Measurements from ENCODE around the gene SNAP29. TPM values are rescaled to one million over a fixed set of nuclear protein-coding genes. Genes with fewer than 3 reads are reported as not detected.
"Not testable (repeated sequence)": the region's sequence is repeated elsewhere in the genome, so short reads cannot be mapped to it uniquely, and the experiment has no call there.

The SNAP29 gene
- polyA plus RNA-seq, 1 experiment: 45.5 TPM

DNA sequence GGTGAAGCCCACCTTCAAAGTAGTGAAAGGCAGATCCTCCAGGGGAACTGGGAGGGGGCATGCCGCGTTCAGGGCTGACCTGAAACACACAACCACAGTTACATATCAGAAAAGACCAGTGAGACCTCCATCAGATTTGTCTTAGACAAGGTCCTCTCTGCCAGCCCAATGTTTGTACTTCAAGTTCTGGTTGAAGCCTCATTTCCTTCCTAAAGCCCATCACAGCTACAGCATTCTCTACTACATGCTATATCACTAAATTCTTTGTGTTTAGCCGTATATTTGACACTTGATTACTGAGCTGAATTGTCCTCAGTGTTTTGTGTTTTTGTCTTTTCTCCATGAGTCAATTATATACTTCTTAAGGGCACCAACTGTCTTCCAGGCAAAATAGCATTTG is 40.3 kb upstream of the SNAP29 start:
- TF ChIP-seq, protein P1, sequence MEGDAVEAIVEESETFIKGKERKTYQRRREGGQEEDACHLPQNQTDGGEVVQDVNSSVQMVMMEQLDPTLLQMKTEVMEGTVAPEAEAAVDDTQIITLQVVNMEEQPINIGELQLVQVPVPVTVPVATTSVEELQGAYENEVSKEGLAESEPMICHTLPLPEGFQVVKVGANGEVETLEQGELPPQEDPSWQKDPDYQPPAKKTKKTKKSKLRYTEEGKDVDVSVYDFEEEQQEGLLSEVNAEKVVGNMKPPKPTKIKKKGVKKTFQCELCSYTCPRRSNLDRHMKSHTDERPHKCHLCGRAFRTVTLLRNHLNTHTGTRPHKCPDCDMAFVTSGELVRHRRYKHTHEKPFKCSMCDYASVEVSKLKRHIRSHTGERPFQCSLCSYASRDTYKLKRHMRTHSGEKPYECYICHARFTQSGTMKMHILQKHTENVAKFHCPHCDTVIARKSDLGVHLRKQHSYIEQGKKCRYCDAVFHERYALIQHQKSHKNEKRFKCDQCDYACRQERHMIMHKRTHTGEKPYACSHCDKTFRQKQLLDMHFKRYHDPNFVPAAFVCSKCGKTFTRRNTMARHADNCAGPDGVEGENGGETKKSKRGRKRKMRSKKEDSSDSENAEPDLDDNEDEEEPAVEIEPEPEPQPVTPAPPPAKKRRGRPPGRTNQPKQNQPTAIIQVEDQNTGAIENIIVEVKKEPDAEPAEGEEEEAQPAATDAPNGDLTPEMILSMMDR (IDR thresholded peaks at IDR 0.05; ENCODE audit: low read depth, low read length): no peak
- Histone ChIP-seq H3K27me3 (ENCODE audit: control insufficient read depth, insufficient read depth, low read length) (no peaks in the 10 kb centered on the region), H3K4me3 (ENCODE audit: low read depth, low read length) (no peak overlapping the region), H3K27ac (ENCODE audit: low read depth, low read length) (no peak overlapping the region), H3K9me3 (ENCODE audit: control insufficient read depth, insufficient read depth, low read length) (no peaks in the 10 kb centered on the region)
- DNase-seq (ENCODE audit: low read depth, low spot score): no peak
- CTCF ChIA-PET: no interaction called here
- POLR2A ChIA-PET: no interaction called here

DNA sequence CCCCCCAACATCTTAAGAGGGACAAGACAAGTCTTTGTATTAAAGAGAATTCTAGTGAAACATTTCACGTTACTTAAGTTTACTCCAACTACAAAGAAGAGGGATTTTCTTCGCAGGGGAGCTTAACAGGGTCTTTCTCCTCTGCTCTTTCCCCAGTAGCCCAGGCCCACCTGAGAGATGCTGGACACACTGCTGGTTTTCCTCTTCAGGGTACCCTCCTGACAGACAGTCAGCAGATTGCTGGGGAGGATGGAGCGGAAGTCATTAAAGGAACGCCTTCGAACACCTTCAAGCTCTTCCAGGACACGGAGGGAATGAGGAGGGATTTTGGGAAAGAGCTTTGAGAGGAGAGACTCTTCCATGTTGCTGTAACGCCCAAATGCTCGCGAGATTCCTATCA is 39.3 kb upstream of the SNAP29 start:
- POLR2A ChIA-PET: interaction anchor here (0.6 kb wide), 1 partner anchor 49 kb away, joined by 4 read pairs; no protein-coding TSS in a partner anchor
- Histone ChIP-seq H3K27ac (ENCODE audit: low read depth, low read length) (no peak overlapping the region), H3K9me3 (ENCODE audit: control insufficient read depth, insufficient read depth, low read length) (no peaks in the 10 kb centered on the region), H3K27me3 (ENCODE audit: control insufficient read depth, insufficient read depth, low read length) (no peaks in the 10 kb centered on the region), H3K4me3 (ENCODE audit: low read depth, low read length) (no peak overlapping the region)
- DNase-seq (ENCODE audit: low read depth, low spot score): no peak
- CTCF ChIA-PET: no interaction called here
- TF ChIP-seq, protein P1 (IDR thresholded peaks at IDR 0.05; ENCODE audit: low read depth, low read length): no peak

DNA sequence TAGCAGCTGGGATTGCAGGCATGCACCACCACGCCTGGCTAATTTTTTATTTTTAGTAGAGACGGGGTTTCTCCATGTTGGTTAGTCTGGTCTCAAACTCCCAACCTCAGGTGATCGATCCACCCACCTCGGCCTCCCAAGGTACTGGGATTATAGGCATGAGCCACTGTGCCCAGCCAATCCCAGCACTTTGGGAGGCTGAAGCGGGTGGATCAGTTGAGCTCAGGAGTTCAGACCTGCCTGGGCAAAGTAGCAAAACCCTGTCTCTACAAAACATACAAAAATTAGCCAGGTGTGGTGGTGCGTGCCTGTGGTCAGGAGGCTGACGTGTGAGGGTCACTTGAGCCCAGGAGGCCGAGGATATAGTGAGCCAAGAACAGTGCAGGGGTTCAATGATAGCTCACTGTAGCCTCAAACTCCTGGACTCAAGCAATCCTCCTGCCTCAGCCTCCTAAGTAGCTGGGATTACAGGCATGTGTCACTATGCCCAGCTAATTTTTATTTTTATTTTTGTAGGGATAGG is 37.0 kb upstream of the SNAP29 start:
- H3K27me3 ChIP-seq (ENCODE audit: control insufficient read depth, insufficient read depth, low read length); H3K27ac ChIP-seq (ENCODE audit: low read depth, low read length); DNase-seq (ENCODE audit: low read depth, low spot score); H3K4me3 ChIP-seq (ENCODE audit: low read depth, low read length); H3K9me3 ChIP-seq (ENCODE audit: control insufficient read depth, insufficient read depth, low read length): not testable (repeated sequence)
- ChIA-PET CTCF (interaction anchor here (0.6 to 1.4 kb wide), 3 partner anchors 13 to 18 kb away, joined by 3 to 4 read pairs (median 4); no protein-coding TSS in a partner anchor), POLR2A (interaction anchor here (0.6 kb wide), 1 partner anchor 280 kb away, joined by 7 read pairs; no protein-coding TSS in a partner anchor)

DNA sequence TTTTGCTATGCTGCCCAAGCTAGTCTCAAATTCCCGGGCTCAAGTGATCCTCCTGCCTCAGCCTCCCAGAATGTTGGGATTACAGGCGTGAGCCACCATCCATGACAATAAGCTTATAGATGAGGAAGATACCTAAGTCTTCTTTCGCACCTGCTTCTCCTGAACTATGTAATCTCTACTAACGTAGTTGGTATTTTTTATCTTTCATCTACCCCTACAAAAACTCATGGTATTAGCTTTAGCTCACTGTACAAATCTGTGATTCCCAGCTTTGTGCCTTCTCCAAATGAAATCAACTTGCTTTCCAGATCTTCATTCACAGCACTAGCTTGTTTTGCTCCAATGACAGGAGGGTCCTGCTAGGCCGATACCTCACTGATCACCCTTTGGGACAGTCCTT is 36.6 kb upstream of the SNAP29 start:
- no peaks in the 10 kb centered on the region for H3K9me3 ChIP-seq (ENCODE audit: control insufficient read depth, insufficient read depth, low read length)
- ChIA-PET CTCF (interaction anchor here (0.6 to 1.1 kb wide), 3 partner anchors 13 to 15 kb away, joined by 3 to 4 read pairs (median 4); no protein-coding TSS in a partner anchor), POLR2A (interaction anchor here (0.6 kb wide), 1 partner anchor 280 kb away, joined by 7 read pairs; no protein-coding TSS in a partner anchor)
- H3K27me3 ChIP-seq (ENCODE audit: control insufficient read depth, insufficient read depth, low read length): no peaks in the 10 kb centered on the region
- no peak for DNase-seq (ENCODE audit: low read depth, low spot score)
- H3K4me3 ChIP-seq (ENCODE audit: low read depth, low read length): no peak overlapping the region
- no peak overlapping the region for H3K27ac ChIP-seq (ENCODE audit: low read depth, low read length)
- TF ChIP-seq, protein P1 (IDR thresholded peaks at IDR 0.05; ENCODE audit: low read depth, low read length): no peak

DNA sequence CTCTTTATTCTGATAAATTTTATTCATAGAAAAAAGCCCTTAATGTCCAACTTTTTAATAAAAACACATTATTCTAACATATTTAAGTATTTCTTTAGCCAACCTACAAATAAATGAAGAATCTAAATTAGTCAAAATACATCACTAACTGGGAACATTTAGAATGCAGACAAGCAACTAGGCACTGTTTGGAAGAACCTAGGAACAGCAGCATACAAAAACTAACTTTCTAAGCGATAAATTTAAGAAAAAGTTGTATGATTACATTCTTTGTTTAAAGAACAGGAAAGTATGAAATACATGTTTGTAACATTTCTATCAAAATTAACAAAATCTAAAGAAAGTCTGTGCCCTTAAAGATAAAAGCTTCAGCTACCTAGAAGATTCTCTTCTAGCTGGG is 35.5 kb upstream of the SNAP29 start:
- ChIA-PET CTCF (no interaction called here), POLR2A (no interaction called here)
- no peaks in the 10 kb centered on the region for H3K27me3 ChIP-seq (ENCODE audit: control insufficient read depth, insufficient read depth, low read length)
- no peak overlapping the region for H3K27ac ChIP-seq (ENCODE audit: low read depth, low read length)
- no peaks in the 10 kb centered on the region for H3K9me3 ChIP-seq (ENCODE audit: control insufficient read depth, insufficient read depth, low read length)
- H3K4me3 ChIP-seq (ENCODE audit: low read depth, low read length): no peak overlapping the region
- TF ChIP-seq, protein P1 (IDR thresholded peaks at IDR 0.05; ENCODE audit: low read depth, low read length): no peak
- no peak for DNase-seq (ENCODE audit: low read depth, low spot score)

DNA sequence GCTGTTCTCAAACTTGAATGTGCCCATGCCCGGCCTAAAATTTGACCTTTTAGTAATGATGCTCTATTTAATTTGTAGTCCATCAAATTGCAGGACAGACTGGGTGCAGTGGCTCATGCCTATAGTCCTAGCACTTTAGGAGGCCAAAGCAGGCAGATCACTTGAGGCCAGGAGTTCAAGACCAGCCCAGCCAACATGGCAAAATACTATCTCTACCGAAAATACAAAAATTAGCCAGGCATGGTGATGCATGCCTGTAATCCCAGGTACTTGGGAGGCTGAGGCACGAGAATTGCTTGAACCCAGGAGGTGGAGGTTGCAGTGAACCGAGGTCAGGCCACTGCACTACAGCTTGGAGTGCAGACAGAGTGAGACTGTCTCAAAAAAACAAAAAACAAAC is 33.6 kb upstream of the SNAP29 start:
- DNase-seq (ENCODE audit: low read depth, low spot score); POLR2A ChIA-PET; H3K4me3 ChIP-seq (ENCODE audit: low read depth, low read length); H3K9me3 ChIP-seq (ENCODE audit: control insufficient read depth, insufficient read depth, low read length); H3K27me3 ChIP-seq (ENCODE audit: control insufficient read depth, insufficient read depth, low read length); H3K27ac ChIP-seq (ENCODE audit: low read depth, low read length): not testable (repeated sequence)
- CTCF ChIA-PET: interaction anchor here (0.9 kb wide), 1 partner anchor 60 kb away, joined by 3 read pairs; no protein-coding TSS in a partner anchor

Measured in AG04450 (cell line).